Fibroblast of lung (primary cell): Measurements from ENCODE around the gene PCDH9. TPM values are rescaled to one million over a fixed set of nuclear protein-coding genes. Genes with fewer than 3 reads are reported as not detected.

Experiments
- DNase-seq, 2 donors: peaks; one replicate each; pipeline versions ENCODE4 v3.0.0 to v3.0.0-alpha.2; 2010; ENCODE audit warnings: low read depth in 2 of 2
- H2AFZ ChIP-seq: 2 replicates; pipeline ENCODE4 v1.5.1; 2012; ENCODE audit warnings: low read length, control low read depth, inconsistent platforms
- H3K27ac ChIP-seq: 2 replicates; pipeline ENCODE4 v1.5.1; 2011; ENCODE audit warnings: low read length, control low read depth; ENCODE audit not compliant: insufficient read depth
- H3K27me3 ChIP-seq: 2 replicates; pipeline ENCODE4 v1.5.1; 2011; ENCODE audit warnings: mild to moderate bottlenecking, low read length; ENCODE audit not compliant: control insufficient read depth, insufficient read depth
- H3K36me3 ChIP-seq: 2 replicates; pipeline ENCODE4 v1.5.1; 2011; ENCODE audit warnings: low read length; ENCODE audit not compliant: control insufficient read depth, insufficient read depth
- H3K4me1 ChIP-seq: 2 replicates; pipeline ENCODE4 v1.5.1; 2011; ENCODE audit warnings: low read length; ENCODE audit not compliant: control insufficient read depth, insufficient read depth; ENCODE audit errors: extremely low read depth
- H3K4me2 ChIP-seq: 2 replicates; pipeline ENCODE4 v1.5.1; 2011; ENCODE audit warnings: low read length, control low read depth; ENCODE audit not compliant: insufficient read depth; ENCODE audit errors: extremely low read depth
- H3K4me3 ChIP-seq, 4 experiments: fragments of 200-600 bp in 1 of 4; sonication (generic) in 1 of 4; replicated peaks in 1 of 4; 2 replicates each; pipeline ENCODE4 v1.5.1; 2011 to 2016; ENCODE audit warnings: low read length in 4 of 4, low read depth in 3 of 4, mild to moderate bottlenecking in 3 of 4, control low read depth in 2 of 4, inconsistent platforms in 1 of 4, mixed read lengths in 1 of 4; ENCODE audit not compliant: insufficient read depth in 1 of 4; ENCODE audit errors: control extremely low read depth in 1 of 4
- H3K79me2 ChIP-seq: 2 replicates; pipeline ENCODE4 v1.5.1; 2012; ENCODE audit warnings: mild to moderate bottlenecking, low read length, inconsistent platforms; ENCODE audit not compliant: control insufficient read depth, insufficient read depth
- H3K9ac ChIP-seq: 2 replicates; pipeline ENCODE4 v1.5.1; 2011; ENCODE audit warnings: mild to moderate bottlenecking, low read length, control low read depth; ENCODE audit not compliant: insufficient read depth
- H3K9me3 ChIP-seq: 2 replicates; pipeline ENCODE4 v1.5.1; 2012; ENCODE audit warnings: low read depth, low read length; ENCODE audit not compliant: control insufficient read depth, insufficient read depth
- H4K20me1 ChIP-seq: 2 replicates; pipeline ENCODE4 v1.5.1; 2011; ENCODE audit warnings: low read length; ENCODE audit not compliant: control insufficient read depth, insufficient read depth; ENCODE audit errors: extremely low read depth
- EZH2 ChIP-seq: IDR thresholded peaks from 2 replicates; pipeline ENCODE4 v1.5.1; 2012; ENCODE audit warnings: low read length, control low read depth, mild to moderate bottlenecking; ENCODE audit errors: missing control alignments
- polyA plus RNA-seq, 2 donors: library from polyadenylated mRNA; depleted of rRNA in 1 of 2; stranded (reverse) in 1 of 2; unstranded in 1 of 2; fragments of >200 nt; gene quantifications; 2 replicates each; pipeline ENCODE4 v1.2.1, GENCODE V29; 2011 to 2012; ENCODE audit warnings: missing spikeins in 1 of 2
- total RNA-seq: library from RNA; depleted of rRNA; stranded (reverse); fragments of >200 nt; gene quantifications from 2 replicates; pipeline ENCODE4 v1.2.1, GENCODE V29; 2014
- TF ChIP-seq, protein P1 (sequence below), 2 donors: IDR thresholded peaks in 1 of 2; conservative IDR thresholded peaks in 1 of 2; 1 replicate in 1 of 2; 2 replicates in 1 of 2; pipeline ENCODE4 v1.5.1; 2011 to 2012; ENCODE audit warnings: low read length in 2 of 2, control low read depth in 1 of 2, inconsistent platforms in 1 of 2, low read depth in 1 of 2, mild to moderate bottlenecking in 1 of 2

The PCDH9 gene
- total and polyA plus RNA-seq, 2 donors (not counting 1 experiment from before 2014, with no cell fraction given), result 0.50 to 0.67 TPM

DNA sequence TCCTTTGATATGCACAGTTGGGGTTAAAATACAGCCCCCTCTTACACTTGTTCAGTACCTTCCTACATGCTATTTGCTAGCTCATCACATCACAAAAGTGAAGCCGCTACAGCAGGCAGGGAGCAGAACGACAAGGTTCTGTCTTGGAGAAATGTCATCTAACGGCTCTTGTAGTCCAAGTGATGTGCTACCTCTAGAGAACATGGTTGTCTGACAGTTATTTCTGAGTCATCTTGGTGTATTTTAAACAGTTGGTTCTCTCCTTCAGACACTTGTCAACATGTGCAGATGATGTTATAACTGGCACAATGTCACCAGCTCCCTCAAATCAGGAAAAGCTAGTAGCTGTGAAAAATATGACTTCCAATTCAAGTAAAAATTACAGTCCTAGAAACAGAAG, 865.0 kb downstream of the PCDH9 start:
- Histone ChIP-seq H3K27ac (no peak overlapping the region), H3K4me2 (no peak overlapping the region), H2AFZ (no peak overlapping the region), H3K4me3 (no peak overlapping the region), H3K79me2 (no peaks in the 10 kb centered on the region), H3K9ac (no peak overlapping the region), H3K36me3 (no peaks in the 10 kb centered on the region), H3K27me3 (no peaks in the 10 kb centered on the region), H3K9me3 (no peaks in the 10 kb centered on the region), H4K20me1 (no peaks in the 10 kb centered on the region), H3K4me1 (no peaks in the 10 kb centered on the region)
- DNase-seq, result peak in 1 of 2 donors; percentile 43
- TF ChIP-seq, protein P1, sequence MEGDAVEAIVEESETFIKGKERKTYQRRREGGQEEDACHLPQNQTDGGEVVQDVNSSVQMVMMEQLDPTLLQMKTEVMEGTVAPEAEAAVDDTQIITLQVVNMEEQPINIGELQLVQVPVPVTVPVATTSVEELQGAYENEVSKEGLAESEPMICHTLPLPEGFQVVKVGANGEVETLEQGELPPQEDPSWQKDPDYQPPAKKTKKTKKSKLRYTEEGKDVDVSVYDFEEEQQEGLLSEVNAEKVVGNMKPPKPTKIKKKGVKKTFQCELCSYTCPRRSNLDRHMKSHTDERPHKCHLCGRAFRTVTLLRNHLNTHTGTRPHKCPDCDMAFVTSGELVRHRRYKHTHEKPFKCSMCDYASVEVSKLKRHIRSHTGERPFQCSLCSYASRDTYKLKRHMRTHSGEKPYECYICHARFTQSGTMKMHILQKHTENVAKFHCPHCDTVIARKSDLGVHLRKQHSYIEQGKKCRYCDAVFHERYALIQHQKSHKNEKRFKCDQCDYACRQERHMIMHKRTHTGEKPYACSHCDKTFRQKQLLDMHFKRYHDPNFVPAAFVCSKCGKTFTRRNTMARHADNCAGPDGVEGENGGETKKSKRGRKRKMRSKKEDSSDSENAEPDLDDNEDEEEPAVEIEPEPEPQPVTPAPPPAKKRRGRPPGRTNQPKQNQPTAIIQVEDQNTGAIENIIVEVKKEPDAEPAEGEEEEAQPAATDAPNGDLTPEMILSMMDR (conservative IDR thresholded peaks at IDR 0.05 in 1 of 2, IDR thresholded peaks at IDR 0.05 in 1 of 2; ENCODE audit: low read depth in 1 of 2, low read length in 2 of 2), result no peak
- no peak for TF ChIP-seq EZH2

DNA sequence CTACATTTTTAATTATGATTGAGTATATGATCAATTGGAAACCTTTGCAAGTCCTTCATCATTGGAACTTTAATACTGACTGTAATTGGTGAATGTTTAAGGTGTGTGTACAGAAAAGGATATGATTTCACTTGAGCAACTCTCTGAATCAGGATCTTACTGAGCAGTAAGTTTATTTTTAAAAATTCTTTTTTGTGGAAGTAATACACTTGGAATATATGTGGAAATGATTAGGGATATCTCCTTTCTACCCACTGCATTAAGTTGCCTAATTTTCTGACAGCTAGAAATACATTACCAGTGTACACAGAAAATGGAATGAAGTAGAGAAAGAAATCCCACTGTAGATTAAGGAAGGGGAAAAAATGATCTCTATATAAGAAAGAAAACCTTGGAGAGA, 865.8 kb downstream of the PCDH9 start:
- no peak overlapping the region for H2AFZ ChIP-seq
- H3K9me3 ChIP-seq, result no peaks in the 10 kb centered on the region
- no peaks in the 10 kb centered on the region for H3K27me3 ChIP-seq
- no peaks in the 10 kb centered on the region for H3K79me2 ChIP-seq
- no peak overlapping the region for H3K27ac ChIP-seq
- no peak overlapping the region for H3K9ac ChIP-seq
- TF ChIP-seq, protein P1 (conservative IDR thresholded peaks at IDR 0.05 in 1 of 2, IDR thresholded peaks at IDR 0.05 in 1 of 2; ENCODE audit: low read depth in 1 of 2, low read length in 2 of 2), result no peak
- TF ChIP-seq EZH2, result no peak
- no peak overlapping the region for H3K4me2 ChIP-seq
- no peaks in the 10 kb centered on the region for H4K20me1 ChIP-seq
- no peak for DNase-seq
- H3K4me3 ChIP-seq, result no peak overlapping the region
- H3K4me1 ChIP-seq, result no peaks in the 10 kb centered on the region
- H3K36me3 ChIP-seq, result no peaks in the 10 kb centered on the region

DNA sequence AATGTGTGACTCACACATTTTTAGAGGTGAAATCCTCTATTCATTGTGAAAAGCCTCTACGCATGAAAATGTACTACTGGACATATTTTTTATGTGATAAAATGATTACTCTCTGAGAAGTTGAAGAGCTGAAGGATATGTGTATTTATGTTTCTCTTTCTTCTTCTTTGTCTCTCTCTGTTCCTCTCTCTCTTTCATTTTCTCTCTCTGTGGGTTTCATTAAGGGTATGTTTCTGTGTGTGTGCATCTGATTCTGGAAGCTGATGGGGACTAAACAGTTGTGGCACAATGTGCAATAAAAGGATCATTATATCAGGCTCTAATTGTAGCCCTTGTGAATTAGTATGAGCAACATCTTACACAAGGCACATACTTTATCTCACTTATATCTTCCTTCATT, 867.7 kb downstream of the PCDH9 start:
- Histone ChIP-seq H3K9ac (no peak overlapping the region), H3K9me3 (no peaks in the 10 kb centered on the region), H3K4me3 (no peak overlapping the region), H3K27ac (no peak overlapping the region), H3K79me2 (no peaks in the 10 kb centered on the region), H3K36me3 (no peaks in the 10 kb centered on the region), H4K20me1 (no peaks in the 10 kb centered on the region), H3K4me2 (no peak overlapping the region), H3K27me3 (no peaks in the 10 kb centered on the region), H3K4me1 (no peaks in the 10 kb centered on the region), H2AFZ (no peak overlapping the region)
- DNase-seq, result peak in 1 of 2 donors; percentile 24
- no peak for TF ChIP-seq EZH2
- TF ChIP-seq, protein P1 (conservative IDR thresholded peaks at IDR 0.05 in 1 of 2, IDR thresholded peaks at IDR 0.05 in 1 of 2; ENCODE audit: low read depth in 1 of 2, low read length in 2 of 2), result no peak
